Measurements from ENCODE around the gene SEC31A.

- no peak for TF ChIP-seq CTCF (IDR thresholded peaks at IDR 0.05)
- no peak for TF ChIP-seq IRF2 (CRISPR knock-in tag; IDR thresholded peaks at IDR 0.05; ENCODE audit: borderline replicate concordance, low read depth)
- no peak for TF ChIP-seq MLX (CRISPR knock-in tag; IDR thresholded peaks at IDR 0.05)
- TF ChIP-seq CBFB (CRISPR knock-in tag; IDR thresholded peaks at IDR 0.05; ENCODE audit: low read depth) = no peak
- TF ChIP-seq GABPB1 (CRISPR knock-in tag; IDR thresholded peaks at IDR 0.05) = no peak
- TF ChIP-seq TEAD4 (CRISPR knock-in tag; IDR thresholded peaks at IDR 0.05) = no peak
- no peak for TF ChIP-seq MYBL2 (CRISPR knock-in tag; IDR thresholded peaks at IDR 0.05)
- TF ChIP-seq ATF1 (CRISPR knock-in tag; IDR thresholded peaks at IDR 0.05) = no peak
- TF ChIP-seq USF1 (CRISPR knock-in tag; IDR thresholded peaks at IDR 0.05) = no peak
- TF ChIP-seq MAX (CRISPR knock-in tag; IDR thresholded peaks at IDR 0.05) = no peak
- no peak for TF ChIP-seq SP1 (CRISPR knock-in tag; conservative IDR thresholded peaks at IDR 0.05)
- no peak for TF ChIP-seq SMAD3 (CRISPR knock-in tag; IDR thresholded peaks at IDR 0.05; ENCODE audit: borderline replicate concordance)
Observed at GRCh38 chr4:82918091-82918490, 27.1 kb upstream of the SEC31A start.
